Epithelial cell of proximal tubule (primary cell): ENCODE results near the gene GBA2. TPM values are rescaled to one million over a fixed set of nuclear protein-coding genes. Genes with fewer than 3 reads are reported as not detected.

Source experiments
- DNase-seq: peaks from one replicate; pipeline ENCODE4 v3.0.0-alpha.2; 2011; ENCODE audit warnings: low read depth
- H3K4me3 ChIP-seq: 2 replicates; pipeline ENCODE4 v1.5.1; 2011; ENCODE audit warnings: low read depth, mild to moderate bottlenecking, low read length
- CTCF ChIP-seq: conservative IDR thresholded peaks from 2 replicates; pipeline ENCODE4 v1.5.1; 2012; ENCODE audit warnings: low read depth, mild to moderate bottlenecking, low read length
- total RNA-seq: library from RNA; depleted of rRNA; stranded (reverse); fragments of >200 nt; gene quantifications from 2 replicates; pipeline ENCODE4 v1.2.3, GENCODE V29; 2015

GBA2 gene
- total RNA-seq, 1 donor from 2014 or later: 39.3 TPM

- no peak for TF ChIP-seq CTCF
- no peak for DNase-seq
- H3K4me3 ChIP-seq: no peak overlapping the region
Measured at GRCh38 chr9:35713578-35713977, 35.5 kb downstream of the GBA2 start.

- H3K4me3 ChIP-seq: no peak overlapping the region
- TF ChIP-seq CTCF: no peak
- no peak for DNase-seq
Measured at GRCh38 chr9:35712762-35713400, 36.1 kb downstream of the GBA2 start.

GRCh38 chr9:35711501-35712428, 37.3 kb downstream of the GBA2 start:
- no peak for TF ChIP-seq CTCF
- no peak overlapping the region for H3K4me3 ChIP-seq
- DNase-seq: no peak

GRCh38 chr9:35710818-35711500, 38.1 kb downstream of the GBA2 start:
- H3K4me3 ChIP-seq: no peak overlapping the region
- no peak for TF ChIP-seq CTCF
- no peak for DNase-seq

- DNase-seq: no peak
- H3K4me3 ChIP-seq: no peak overlapping the region
- TF ChIP-seq CTCF: no peak
Measured at GRCh38 chr9:35708146-35708545, 40.9 kb downstream of the GBA2 start.

- TF ChIP-seq CTCF: no peak
- H3K4me3 ChIP-seq: no peak overlapping the region
- no peak for DNase-seq
Measured at GRCh38 chr9:35706951-35707350, 42.1 kb downstream of the GBA2 start.
